GM12878 (cell line): ENCODE measurements around the gene FBXL7. TPM values are rescaled to one million over a fixed set of nuclear protein-coding genes. Genes with fewer than 3 reads are reported as not detected.

Source experiments
- ATAC-seq: fragments of 200-7000 bp; cut with Tn5 transposase; 3 replicates; pipeline ENCODE4 v1.9.1; 2020; ENCODE audit warnings: mild to moderate bottlenecking, moderate library complexity
- BruUV-seq: library from RNA; stranded (reverse); fragments of 400-500 nt; replicated peaks from 2 replicates; lab custom pipeline; 2021; lab: Mats Ljungman, UMichigan
- CTCF ChIA-PET: fragments of 300-600 bp; sonication (Branson Sonifier 250); formaldehyde crosslinking; extraction: SDS; loops from one replicate; lab custom pipeline; 2021; ENCODE audit warnings: inconsistent platforms; lab: Yijun Ruan, JAX
- POLR2A ChIA-PET: fragments of 350-600 bp; formaldehyde crosslinking; extraction: SDS; loops from one replicate; lab custom pipeline; 2021; ENCODE audit warnings: inconsistent platforms; lab: Charles Lee
- RAD21 ChIA-PET: fragments of 300-600 bp; sonication (Branson Sonifier 250); formaldehyde crosslinking; loops from one replicate; lab custom pipeline; 2023; ENCODE audit warnings: antibody characterized with exemption; ENCODE audit not compliant: unreplicated experiment; lab: Charles Lee
- SMC1A ChIA-PET: fragments of 300-600 bp; sonication (Branson Sonifier 250); formaldehyde crosslinking; loops from one replicate; lab custom pipeline; 2023; ENCODE audit not compliant: unreplicated experiment, uncharacterized antibody; lab: Charles Lee
- DNase-seq: peaks from one replicate; pipeline ENCODE4 v3.0.0-alpha.2; 2011; ENCODE audit warnings: low read depth, low spot score
- FAIRE-seq: peaks from 3 replicates; lab custom pipeline; 2011; peaks lifted over from hg19 to GRCh38; lab: Jason Lieb, UNC
- H2AFZ ChIP-seq: 2 replicates; pipeline ENCODE4 v1.6.0; 2011; ENCODE audit warnings: low read depth, low read length, control low read depth; ENCODE audit not compliant: control insufficient read depth
- H3K27ac ChIP-seq: 2 replicates; pipeline ENCODE4 v1.5.1; 2011; ENCODE audit warnings: control low read depth; ENCODE audit not compliant: control insufficient read depth, insufficient read depth
- H3K27me3 ChIP-seq, 2 experiments: replicated peaks in 1 of 2; 2 replicates each; pipeline versions ENCODE4 v1.6.0 to v1.6.1; 2011; ENCODE audit warnings: low read length in 1 of 2; ENCODE audit not compliant: control insufficient read depth in 2 of 2, insufficient read depth in 2 of 2
- H3K36me3 ChIP-seq, 2 experiments: 2 replicates each; pipeline ENCODE4 v1.5.1; 2011; ENCODE audit warnings: low read length in 1 of 2; ENCODE audit not compliant: control insufficient read depth in 2 of 2, insufficient read depth in 2 of 2
- H3K4me1 ChIP-seq: 2 replicates; pipeline ENCODE4 v1.6.1; 2011; ENCODE audit warnings: mild to moderate bottlenecking, low read length, moderate library complexity, mixed read lengths; ENCODE audit not compliant: control insufficient read depth, insufficient read depth
- H3K4me2 ChIP-seq: 2 replicates; pipeline ENCODE4 v1.6.0; 2011; ENCODE audit warnings: control low read depth; ENCODE audit not compliant: control insufficient read depth, insufficient read depth
- H3K4me3 ChIP-seq: fragments of 200-600 bp; sonication (generic); 2 replicates; pipeline ENCODE4 v1.5.1; 2016
- H3K79me2 ChIP-seq: 2 replicates; pipeline ENCODE4 v1.6.0; 2011; ENCODE audit warnings: low read length; ENCODE audit not compliant: control insufficient read depth, insufficient read depth
- H3K9ac ChIP-seq: 2 replicates; pipeline ENCODE4 v1.8.0; 2011; ENCODE audit warnings: low read length, control low read depth, mixed read lengths; ENCODE audit not compliant: control insufficient read depth, insufficient read depth
- H3K9me3 ChIP-seq: replicated peaks from 3 replicates; pipeline ENCODE4 v1.5.1; 2011; ENCODE audit warnings: mild to moderate bottlenecking, low read length; ENCODE audit not compliant: control insufficient read depth, insufficient read depth
- H4K20me1 ChIP-seq: 2 replicates; pipeline ENCODE4 v1.6.0; 2011; ENCODE audit not compliant: control insufficient read depth, insufficient read depth
- EGR1 ChIP-seq, 2 experiments: IDR thresholded peaks; 1 replicate in 1 of 2; 2 replicates in 1 of 2; pipeline ENCODE4 v1.6.1; 2011 to 2012; ENCODE audit warnings: low read depth in 2 of 2, low read length in 2 of 2, borderline replicate concordance in 1 of 2, mild to moderate bottlenecking in 1 of 2, moderate library complexity in 1 of 2
- FOXM1 ChIP-seq: IDR thresholded peaks from 2 replicates; pipeline ENCODE4 v1.6.1; 2012; ENCODE audit warnings: low read depth, mild to moderate bottlenecking, inconsistent platforms, low read length, moderate library complexity
- HDAC2 ChIP-seq: fragments of 200-600 bp; sonication (generic); IDR thresholded peaks from 2 replicates; pipeline ENCODE4 v1.6.1; 2017
- HDAC6 ChIP-seq: fragments of 200-600 bp; sonication (generic); IDR thresholded peaks from one replicate; pipeline ENCODE4 v1.8.0; 2017; ENCODE audit warnings: antibody characterized with exemption; ENCODE audit not compliant: unreplicated experiment
- JUND ChIP-seq: IDR thresholded peaks from 2 replicates; pipeline ENCODE4 v1.6.1; 2012; ENCODE audit warnings: low read depth, mild to moderate bottlenecking, low read length, improper control_type of control experiment, moderate library complexity
- KAT2A ChIP-seq: conservative IDR thresholded peaks from 2 replicates; pipeline ENCODE4 v1.6.1; 2011; ENCODE audit warnings: low read depth, low read length; ENCODE audit not compliant: control insufficient read depth
- MXI1 ChIP-seq: fragments of 150-350 bp; IDR thresholded peaks from 2 replicates; pipeline ENCODE4 v1.6.1; 2011; ENCODE audit warnings: low read depth, mild to moderate bottlenecking, inconsistent platforms, low read length, improper control_type of control experiment
- NBN ChIP-seq: fragments of 450-650 bp; IDR thresholded peaks from 2 replicates; pipeline ENCODE4 v1.6.1; 2016
- POLR2AphosphoS2 ChIP-seq: IDR thresholded peaks from 2 replicates; pipeline ENCODE4 v1.6.1; 2011; ENCODE audit warnings: low read depth, mild to moderate bottlenecking, low read length, improper control_type of control experiment, moderate library complexity
- POLR2AphosphoS5 ChIP-seq: IDR thresholded peaks from 2 replicates; pipeline ENCODE4 v1.6.1; 2011; ENCODE audit warnings: mild to moderate bottlenecking, low read length, inconsistent platforms
- RAD51 ChIP-seq: fragments of 450-650 bp; IDR thresholded peaks from 2 replicates; pipeline ENCODE4 v1.6.1; 2016; ENCODE audit warnings: moderate library complexity, mild to moderate bottlenecking, inconsistent platforms
- RB1 ChIP-seq: fragments of 450-650 bp; formaldehyde crosslinking; IDR thresholded peaks from 2 replicates; pipeline ENCODE4 v1.6.1; 2017; ENCODE audit warnings: mild to moderate bottlenecking, borderline replicate concordance
- SPI1 ChIP-seq: IDR thresholded peaks from 2 replicates; pipeline ENCODE4 v1.6.1; 2011; ENCODE audit warnings: low read depth, mild to moderate bottlenecking, low read length, moderate library complexity, borderline replicate concordance; ENCODE audit not compliant: insufficient read depth
- SUPT20H ChIP-seq: IDR thresholded peaks from 2 replicates; pipeline ENCODE4 v1.6.1; 2011; ENCODE audit warnings: low read depth, mild to moderate bottlenecking, low read length, moderate library complexity, borderline replicate concordance; ENCODE audit not compliant: control insufficient read depth
- WGBS: methylation state at CpG from one replicate; pipeline ENCODE4 v1.1.6; 2016; ENCODE audit warnings: low lambda C conversion rate; ENCODE audit not compliant: insufficient replicate concordance, insufficient coverage; ENCODE audit errors: missing lambda C conversion rate; 5-methylcytosine and 5-hydroxymethylcytosine counted together
- in situ Hi-C: fragments of 300-500 bp; cut with MboI; formaldehyde crosslinking; loops from 9 replicates; pipeline ENCODE4 v1.14.3; 2018; ENCODE audit warnings: mixed read lengths
- intact Hi-C: fragments of 100-400 bp; cut with micrococcal nuclease; formaldehyde crosslinking; loops from one replicate; pipeline ENCODE4 v1.14.2; 2022; ENCODE audit not compliant: unreplicated experiment
- polyA plus RNA-seq, 11 experiments: library from polyadenylated mRNA; depleted of rRNA in 4 of 11; unstranded in 6 of 11; stranded (reverse) in 5 of 11; fragments of >200 nt; fragmentation: Nextera tagmentation in 4 of 11; fragmentation: Illumina TruSeq in 1 of 11; extraction: Ambion mirVana in 4 of 11; extraction: Trizol in 1 of 11; gene quantifications; 1 replicate in 1 of 11; 2 replicates in 10 of 11; pipeline versions ENCODE4 v1.2.1 to v1.2.3, GENCODE V29; 2011 to 2016; ENCODE audit warnings: inconsistent platforms in 2 of 11, missing spikeins in 2 of 11, low read depth in 1 of 11
- total RNA-seq, 4 experiments: library from RNA; depleted of rRNA in 3 of 4; stranded (reverse); fragments of >200 nt in 3 of 4; fragmentation: Illumina TruSeq in 1 of 4; extraction: Trizol in 1 of 4; gene quantifications; 2 replicates each; pipeline versions ENCODE4 v1.2.1 to v1.2.3, GENCODE V29; 2013 to 2021
- TF ChIP-seq, protein P1 (sequence below): fragments of 450-650 bp; IDR thresholded peaks from 2 replicates; pipeline ENCODE4 v1.6.1; 2017; ENCODE audit warnings: mild to moderate bottlenecking, moderate library complexity

FBXL7 gene
- total and polyA plus RNA-seq, 10 of the 15 experiments (the other 5 are each of a cell fraction or from before 2014, with no cell fraction given): 0.03 to 0.44 (median 0.16) TPM

- H3K27ac ChIP-seq: no peak overlapping the region
- in situ Hi-C loops: no loop called here
- ChIA-PET SMC1A (no interaction called here), CTCF (interaction anchor here (2.1 kb wide), 1 partner anchor 13 kb away, joined by 4 read pairs; no protein-coding TSS in a partner anchor), POLR2A (interaction anchor here (0.6 kb wide), 1 partner anchor 9 kb away, joined by 3 read pairs; no protein-coding TSS in a partner anchor), RAD21 (no interaction called here)
- no peak overlapping the region for H3K4me3 ChIP-seq
- BruUV-seq: no TSS peak
- FAIRE-seq (no peak), DNase-seq (no peak)
- H3K79me2 ChIP-seq: no peaks in the 10 kb centered on the region
- no peaks in the 10 kb centered on the region for H3K36me3 ChIP-seq
- no peak overlapping the region for H3K4me2 ChIP-seq
- no peaks in the 10 kb centered on the region for H3K9me3 ChIP-seq
- intact Hi-C loops: no loop called here
- H4K20me1 ChIP-seq: no peaks in the 10 kb centered on the region
- no peak overlapping the region for H3K9ac ChIP-seq
- no peak overlapping the region for H2AFZ ChIP-seq
- no peaks in the 10 kb centered on the region for H3K4me1 ChIP-seq
- TF ChIP-seq RAD51 (no peak), FOXM1 (no peak), EGR1 (IDR thresholded peaks at IDR 0.05; ENCODE audit: borderline replicate concordance in 1 of 2, low read depth in 2 of 2, low read length in 2 of 2) (no peak), SPI1 (no peak), NBN (no peak), HDAC2 (no peak), MXI1 (no peak), POLR2AphosphoS5 (no peak), SUPT20H (no peak), KAT2A (no peak), HDAC6 (no peak), JUND (no peak), RB1 (no peak), POLR2AphosphoS2 (no peak)
- TF ChIP-seq, protein P1, sequence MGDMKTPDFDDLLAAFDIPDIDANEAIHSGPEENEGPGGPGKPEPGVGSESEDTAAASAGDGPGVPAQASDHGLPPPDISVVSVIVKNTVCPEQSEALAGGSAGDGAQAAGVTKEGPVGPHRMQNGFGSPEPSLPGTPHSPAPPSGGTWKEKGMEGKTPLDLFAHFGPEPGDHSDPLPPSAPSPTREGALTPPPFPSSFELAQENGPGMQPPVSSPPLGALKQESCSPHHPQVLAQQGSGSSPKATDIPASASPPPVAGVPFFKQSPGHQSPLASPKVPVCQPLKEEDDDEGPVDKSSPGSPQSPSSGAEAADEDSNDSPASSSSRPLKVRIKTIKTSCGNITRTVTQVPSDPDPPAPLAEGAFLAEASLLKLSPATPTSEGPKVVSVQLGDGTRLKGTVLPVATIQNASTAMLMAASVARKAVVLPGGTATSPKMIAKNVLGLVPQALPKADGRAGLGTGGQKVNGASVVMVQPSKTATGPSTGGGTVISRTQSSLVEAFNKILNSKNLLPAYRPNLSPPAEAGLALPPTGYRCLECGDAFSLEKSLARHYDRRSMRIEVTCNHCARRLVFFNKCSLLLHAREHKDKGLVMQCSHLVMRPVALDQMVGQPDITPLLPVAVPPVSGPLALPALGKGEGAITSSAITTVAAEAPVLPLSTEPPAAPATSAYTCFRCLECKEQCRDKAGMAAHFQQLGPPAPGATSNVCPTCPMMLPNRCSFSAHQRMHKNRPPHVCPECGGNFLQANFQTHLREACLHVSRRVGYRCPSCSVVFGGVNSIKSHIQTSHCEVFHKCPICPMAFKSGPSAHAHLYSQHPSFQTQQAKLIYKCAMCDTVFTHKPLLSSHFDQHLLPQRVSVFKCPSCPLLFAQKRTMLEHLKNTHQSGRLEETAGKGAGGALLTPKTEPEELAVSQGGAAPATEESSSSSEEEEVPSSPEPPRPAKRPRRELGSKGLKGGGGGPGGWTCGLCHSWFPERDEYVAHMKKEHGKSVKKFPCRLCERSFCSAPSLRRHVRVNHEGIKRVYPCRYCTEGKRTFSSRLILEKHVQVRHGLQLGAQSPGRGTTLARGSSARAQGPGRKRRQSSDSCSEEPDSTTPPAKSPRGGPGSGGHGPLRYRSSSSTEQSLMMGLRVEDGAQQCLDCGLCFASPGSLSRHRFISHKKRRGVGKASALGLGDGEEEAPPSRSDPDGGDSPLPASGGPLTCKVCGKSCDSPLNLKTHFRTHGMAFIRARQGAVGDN: no peak
- TF ChIP-seq, all 136 proteins: peak for 0
- no peaks in the 10 kb centered on the region for H3K27me3 ChIP-seq
- no peak for ATAC-seq
- WGBS: 0% methylated on average over 1 of the region's 1 CpG
Measured at GRCh38 chr5:15584528-15584927, 84.5 kb downstream of the FBXL7 start.
